Stimulated activated CD4-positive, alpha-beta T cell treated with anti-CD3 and anti-CD28 coated beads, Interleukin-2, amount 100 ng/mL, for 48 hours (primary cell): Measurements from ENCODE around the gene TXNDC11.

Experiments
- DNase-seq, 2 donors: peaks; one replicate each; pipeline ENCODE4 v3.0.0-alpha.2; 2020

TXNDC11 gene

GRCh38 chr16:11649276-11649675 lies 93.4 kb downstream of the TXNDC11 start:
- no peak for DNase-seq

DNA sequence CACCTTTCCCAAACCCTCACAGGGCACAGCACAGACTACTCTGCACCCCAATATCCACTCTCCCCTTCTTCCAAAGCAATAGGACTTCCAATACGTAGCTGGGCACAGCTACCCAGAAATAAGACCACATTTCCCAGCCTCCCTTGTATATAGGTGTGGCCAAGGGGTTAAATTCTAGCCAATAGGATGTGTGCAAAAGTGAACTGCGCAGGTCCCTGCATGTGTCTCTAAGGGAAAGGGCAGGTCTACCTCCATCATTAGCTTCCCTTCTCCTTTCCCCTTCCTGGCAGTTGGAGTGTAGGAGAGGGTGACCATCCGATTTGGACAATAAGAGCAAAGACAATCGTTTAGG lies 99.9 kb downstream of the TXNDC11 start:
- DNase-seq = no peak

DNA sequence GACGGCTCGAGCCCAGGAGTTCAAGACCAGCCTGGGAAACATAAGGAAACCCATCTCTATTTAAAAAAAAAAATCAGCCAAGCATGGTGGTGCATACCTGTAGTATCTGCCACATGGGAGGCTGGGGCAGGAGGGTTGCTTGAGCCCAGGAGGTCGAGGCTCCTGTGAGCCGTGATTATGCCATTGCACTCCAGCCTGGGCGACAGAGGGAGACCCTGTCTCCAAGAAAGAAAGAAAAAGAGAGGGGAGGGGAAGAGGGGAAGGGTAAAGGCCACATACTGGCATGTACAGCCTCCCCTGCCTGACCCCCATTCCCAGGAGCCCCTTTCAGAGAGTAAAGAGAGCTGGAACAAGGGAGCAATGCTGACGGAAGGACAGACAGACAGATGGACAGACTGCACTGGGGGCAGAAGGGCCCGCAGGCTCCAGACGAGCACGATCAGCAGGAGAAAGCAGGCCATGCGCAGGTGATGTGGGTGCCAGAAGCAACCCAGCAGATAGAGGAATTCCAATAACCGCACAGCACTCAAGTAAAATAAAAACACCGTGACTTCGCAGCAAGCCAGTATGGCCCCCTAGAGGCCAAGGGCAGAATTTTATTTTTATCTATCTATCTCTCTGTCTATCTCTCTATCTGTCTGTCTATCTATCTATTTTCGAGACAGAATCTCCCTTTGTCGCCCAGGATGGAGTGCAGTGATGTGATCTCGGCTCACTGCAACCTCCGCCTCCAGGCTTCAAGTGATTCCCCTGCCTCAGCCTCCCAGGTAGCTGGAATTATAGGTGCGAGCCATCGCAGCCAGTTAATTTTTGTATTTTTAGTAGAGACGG lies 101.5 kb downstream of the TXNDC11 start:
- peak in 1 of 2 donors; percentile 19 for DNase-seq

DNA sequence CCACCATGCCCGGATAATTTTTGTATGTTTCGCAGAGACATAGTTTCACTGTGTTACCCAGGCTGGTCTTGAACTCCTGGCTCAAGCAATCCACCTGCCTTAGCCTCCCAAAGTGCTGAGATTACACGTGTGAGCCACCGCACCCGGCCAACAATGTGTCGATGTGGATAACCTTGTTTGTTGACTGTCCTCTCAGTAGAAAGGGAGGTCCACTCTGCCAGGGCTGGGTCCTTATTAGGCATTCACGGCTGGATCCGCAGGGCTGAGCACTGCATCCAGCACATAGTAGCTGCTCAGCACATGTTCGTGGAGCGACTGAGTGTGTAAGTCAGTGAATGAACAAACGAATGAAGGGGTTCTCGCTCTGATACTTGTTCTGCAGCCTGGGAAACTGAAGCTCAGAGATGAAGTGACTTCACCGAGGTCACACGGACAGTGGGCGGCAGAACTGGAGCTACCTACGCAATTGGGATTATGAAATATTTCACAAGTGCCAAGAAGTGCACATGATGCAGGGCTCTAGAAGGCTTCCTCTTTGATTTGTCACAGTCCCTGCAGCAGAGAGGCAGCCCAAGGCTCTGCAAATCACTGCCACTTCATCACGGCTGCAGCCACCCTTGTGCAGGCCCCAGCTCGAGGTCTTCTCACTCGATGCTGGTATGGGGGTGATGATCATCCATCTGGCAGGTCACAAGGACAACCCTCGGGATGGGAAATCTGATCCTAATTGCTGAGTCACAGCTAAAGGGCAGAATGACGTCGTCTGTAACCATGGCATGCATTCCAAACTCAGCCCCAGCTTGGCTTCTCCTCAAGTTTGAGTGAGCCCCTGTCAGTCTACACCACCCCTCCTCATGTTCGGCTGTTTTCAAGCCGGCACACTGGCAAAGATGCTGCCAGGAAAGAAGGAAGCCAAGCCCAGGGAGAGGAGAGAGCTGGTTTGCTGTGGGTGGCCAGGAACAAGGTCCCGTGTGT lies 102.4 kb downstream of the TXNDC11 start:
- DNase-seq = no peak

DNA sequence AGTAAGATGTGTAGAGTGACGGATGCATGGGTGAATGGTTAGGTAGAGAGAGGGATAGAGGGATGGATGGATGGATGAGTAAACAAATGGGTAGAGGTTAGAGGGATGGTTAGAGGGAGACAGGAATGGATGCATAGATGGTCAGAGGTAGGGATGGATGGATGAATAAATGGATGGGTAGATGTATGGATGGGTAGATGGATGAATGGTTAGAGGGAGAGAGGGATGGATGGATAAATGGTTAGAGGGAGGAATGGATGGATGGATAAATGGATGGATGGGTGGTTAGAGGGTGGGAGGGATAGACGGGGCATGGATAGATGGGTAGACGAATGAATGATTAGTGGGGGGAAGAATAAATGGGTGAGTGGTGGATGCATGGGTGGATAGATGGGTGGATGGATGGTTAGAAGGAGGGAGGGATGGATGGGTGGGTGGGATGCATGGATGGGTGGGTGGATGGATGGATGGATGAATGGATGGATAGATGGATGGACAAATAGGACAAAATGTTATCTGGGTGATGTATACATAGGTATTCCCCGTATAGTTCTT lies 103.6 kb downstream of the TXNDC11 start:
- DNase-seq = no peak

- no peak for DNase-seq
Observed at GRCh38 chr16:11638140-11638539, 104.5 kb downstream of the TXNDC11 start.

GRCh38 chr16:11637320-11637719 lies 105.3 kb downstream of the TXNDC11 start:
- DNase-seq = no peak

GRCh38 chr16:11636172-11636721 lies 106.4 kb downstream of the TXNDC11 start:
- no peak for DNase-seq

- no peak for DNase-seq
Observed at GRCh38 chr16:11635679-11636171, 106.9 kb downstream of the TXNDC11 start.

- DNase-seq = no peak
Observed at GRCh38 chr16:11635113-11635652, 107.5 kb downstream of the TXNDC11 start.

DNA sequence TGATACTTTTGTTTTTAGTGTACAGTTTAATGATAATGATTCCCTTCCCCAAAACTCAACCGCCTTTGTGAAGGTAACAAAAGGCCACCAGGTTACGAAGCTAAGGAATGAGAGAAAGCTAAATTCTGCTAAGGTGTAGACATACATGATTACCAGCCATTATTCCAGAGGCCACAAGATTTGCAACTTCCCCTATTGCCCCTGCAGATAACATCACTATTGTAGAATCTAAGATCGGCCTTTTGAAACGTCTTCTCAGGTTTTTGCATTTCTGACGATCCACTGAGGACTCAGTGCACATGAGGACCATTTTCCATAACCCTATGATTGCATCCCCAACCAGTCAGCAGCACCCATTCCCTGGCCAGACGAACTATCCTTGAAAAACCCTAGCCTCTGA lies 108.3 kb downstream of the TXNDC11 start:
- DNase-seq = no peak

DNA sequence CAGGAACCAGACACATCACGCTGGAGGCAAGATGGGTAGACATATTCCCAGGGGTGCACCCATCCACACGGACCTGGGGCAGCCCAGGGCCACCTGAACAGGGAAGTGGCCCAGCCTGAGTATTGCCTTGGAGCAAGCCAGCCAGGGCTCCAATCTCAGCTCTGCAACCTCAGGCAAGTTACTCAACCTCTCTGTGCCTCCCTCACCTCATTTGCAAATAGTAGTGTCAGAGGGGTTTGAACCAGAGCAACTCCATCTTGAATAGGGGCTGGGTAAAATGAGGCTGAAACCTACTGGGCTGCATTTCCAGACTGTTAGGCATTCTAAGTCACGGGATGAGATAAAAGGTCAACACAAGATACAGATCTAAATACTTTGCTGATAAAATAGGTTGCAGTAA lies 109.5 kb downstream of the TXNDC11 start:
- no peak for DNase-seq

GRCh38 chr16:11632455-11632939 lies 110.2 kb downstream of the TXNDC11 start:
- DNase-seq = no peak

DNA sequence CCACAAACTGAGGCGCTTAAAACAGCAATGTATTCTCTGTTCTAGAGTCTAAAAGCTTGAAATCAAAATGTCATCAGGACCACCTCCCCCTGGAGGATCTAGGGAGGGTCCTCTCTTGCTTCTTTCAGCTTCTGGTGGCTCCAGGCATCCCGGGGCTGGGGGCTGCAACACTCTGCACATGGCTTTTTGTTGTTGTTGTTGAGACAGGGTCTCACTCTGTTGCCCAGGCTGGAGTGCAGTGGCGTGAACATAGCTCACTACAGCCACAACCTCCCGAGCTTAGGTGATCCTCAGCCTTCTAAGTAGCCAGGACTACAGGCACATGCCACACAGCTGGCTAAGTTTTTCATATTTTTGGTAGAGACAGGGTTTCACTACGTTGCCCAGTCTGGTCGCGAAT lies 111.4 kb downstream of the TXNDC11 start:
- no peak for DNase-seq

DNA sequence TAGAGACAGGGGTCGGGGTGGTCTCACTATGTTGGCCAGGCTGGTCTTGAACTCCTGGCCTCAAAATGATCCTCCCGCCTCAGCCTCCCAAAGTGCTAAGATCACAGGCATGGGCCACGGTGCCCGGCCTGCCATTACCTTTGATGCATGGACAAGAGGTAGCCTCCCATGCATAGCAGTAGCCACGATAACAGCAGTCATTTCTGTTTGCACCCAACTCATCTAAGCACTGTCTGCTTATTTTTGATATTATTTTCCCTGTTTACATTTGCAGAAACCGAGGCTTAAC lies 111.9 kb downstream of the TXNDC11 start:
- DNase-seq = no peak

DNA sequence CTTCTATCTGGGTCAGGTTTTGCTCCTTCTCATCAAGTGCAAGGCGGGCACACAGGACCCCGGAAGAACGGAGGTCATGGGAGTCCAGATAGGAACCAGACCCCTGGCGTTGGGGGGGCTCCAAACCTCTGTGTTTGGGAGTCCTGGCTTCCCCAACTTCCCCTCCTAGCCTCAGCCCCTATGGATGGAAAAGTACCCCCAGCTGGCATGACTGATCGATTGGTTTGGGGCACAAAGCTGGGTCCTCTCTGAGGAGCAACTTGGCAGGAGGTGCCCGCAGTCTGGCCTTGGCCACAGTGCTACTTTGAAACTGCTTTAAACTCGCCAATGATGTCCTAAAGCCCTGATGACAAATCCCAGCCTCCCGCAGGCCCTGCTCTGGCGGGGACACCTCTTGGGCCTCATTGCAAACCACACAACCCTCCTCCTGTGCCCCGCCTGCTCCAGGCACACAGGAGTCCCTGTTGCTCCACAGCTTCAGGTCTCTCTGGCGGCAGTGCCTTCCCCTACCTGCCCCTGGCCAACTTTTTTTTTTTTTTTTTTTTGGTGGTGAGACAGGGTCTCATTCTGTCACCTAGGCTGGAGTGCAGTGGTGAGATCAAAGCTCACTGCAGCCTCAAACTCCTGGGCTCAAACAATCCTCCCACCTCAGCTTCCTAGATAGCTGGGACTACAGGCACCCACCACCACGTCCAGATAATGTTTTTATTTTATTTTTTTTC lies 112.5 kb downstream of the TXNDC11 start:
- DNase-seq = no peak
